Eye (tissue), 1 donor: ENCODE data around the gene PLXNA4.

Source experiments
- DNase-seq: peaks from one replicate; pipeline ENCODE4 v3.0.0-alpha.2; 2015

The PLXNA4 gene

GRCh38 chr7:132464740-132465139 is 111.5 kb downstream of the PLXNA4 start:
- no peak for DNase-seq

- no peak for DNase-seq
Measured at GRCh38 chr7:132463922-132464321, 112.3 kb downstream of the PLXNA4 start.

- DNase-seq: no peak
Measured at GRCh38 chr7:132462478-132462877, 113.8 kb downstream of the PLXNA4 start.

- no peak for DNase-seq
Measured at GRCh38 chr7:132461032-132461592, 115.2 kb downstream of the PLXNA4 start.

GRCh38 chr7:132458729-132459128 is 117.5 kb downstream of the PLXNA4 start:
- no peak for DNase-seq

GRCh38 chr7:132457658-132458057 is 118.6 kb downstream of the PLXNA4 start:
- DNase-seq: no peak

GRCh38 chr7:132456418-132456817 is 119.9 kb downstream of the PLXNA4 start:
- peak; percentile 14 for DNase-seq

GRCh38 chr7:132455378-132455777 is 120.9 kb downstream of the PLXNA4 start:
- DNase-seq: peak; percentile 47

- DNase-seq: no peak
Measured at GRCh38 chr7:132453826-132454225, 122.4 kb downstream of the PLXNA4 start.

GRCh38 chr7:132451161-132451560 is 125.1 kb downstream of the PLXNA4 start:
- no peak for DNase-seq

- DNase-seq: no peak
Measured at GRCh38 chr7:132450696-132451095, 125.6 kb downstream of the PLXNA4 start.

- no peak for DNase-seq
Measured at GRCh38 chr7:132450188-132450587, 126.1 kb downstream of the PLXNA4 start.

- no peak for DNase-seq
Measured at GRCh38 chr7:132446666-132447278, 129.5 kb downstream of the PLXNA4 start.

- DNase-seq: no peak
Measured at GRCh38 chr7:132446260-132446659, 130.0 kb downstream of the PLXNA4 start.

- DNase-seq: no peak
Measured at GRCh38 chr7:132443761-132444520, 132.3 kb downstream of the PLXNA4 start.

GRCh38 chr7:132441935-132442334 is 134.3 kb downstream of the PLXNA4 start:
- DNase-seq: no peak

- DNase-seq: no peak
Measured at GRCh38 chr7:132440151-132440550, 136.1 kb downstream of the PLXNA4 start.

- DNase-seq: no peak
Measured at GRCh38 chr7:132438926-132439325, 137.3 kb downstream of the PLXNA4 start.

- DNase-seq: no peak
Measured at GRCh38 chr7:132437730-132438129, 138.5 kb downstream of the PLXNA4 start.

GRCh38 chr7:132436121-132436520 is 140.1 kb downstream of the PLXNA4 start:
- no peak for DNase-seq

- peak; percentile 63 for DNase-seq
Measured at GRCh38 chr7:132435016-132435990, 141.0 kb downstream of the PLXNA4 start.

GRCh38 chr7:132434041-132434440 is 142.2 kb downstream of the PLXNA4 start:
- no peak for DNase-seq

GRCh38 chr7:132433301-132433700 is 143.0 kb downstream of the PLXNA4 start:
- no peak for DNase-seq
